NCI-H748 (cell line): ENCODE measurements around the gene TUBB4B.

ENCODE experiments used
- DNase-seq: peaks from one replicate; lab custom pipeline; 2025; ENCODE audit not compliant: unreplicated experiment; lab: John Stamatoyannopoulos, UW

TUBB4B gene

GRCh38 chr9:137293094-137293481, 52.0 kb downstream of the TUBB4B start:
- no peak for DNase-seq
